Bronchial epithelial cell (primary cell): ENCODE data around the gene JKAMP. TPM values are rescaled to one million over a fixed set of nuclear protein-coding genes. Genes with fewer than 3 reads are reported as not detected.

Experiments used
- DNase-seq: peaks from one replicate; pipeline ENCODE4 v3.0.0-alpha.2; 2010; ENCODE audit warnings: low read depth
- FAIRE-seq: peaks from 2 replicates; lab custom pipeline; 2011; peaks lifted over from hg19 to GRCh38; lab: Jason Lieb, UNC
- H3K27me3 ChIP-seq: 2 replicates; pipeline ENCODE4 v1.5.1; 2011; ENCODE audit warnings: low read length; ENCODE audit not compliant: control insufficient read depth, insufficient read depth
- H3K36me3 ChIP-seq: 2 replicates; pipeline ENCODE4 v1.5.1; 2011; ENCODE audit warnings: low read length; ENCODE audit not compliant: control insufficient read depth, insufficient read depth
- H3K4me3 ChIP-seq: 2 replicates; pipeline ENCODE4 v1.5.1; 2011; ENCODE audit warnings: mild to moderate bottlenecking, low read depth, low read length, control low read depth
- total RNA-seq: library from RNA; depleted of rRNA; stranded (reverse); fragments of >200 nt; gene quantifications from 2 replicates; pipeline ENCODE4 v1.2.1, GENCODE V29; 2014
- TF ChIP-seq, protein P1 (sequence below): IDR thresholded peaks from 2 replicates; pipeline ENCODE4 v1.5.1; 2011; ENCODE audit warnings: mild to moderate bottlenecking, moderate library complexity, low read length, control low read depth, inconsistent platforms; ENCODE audit not compliant: insufficient read depth, severe bottlenecking

Gene JKAMP
- total RNA-seq, 1 donor from 2014 or later, result 35.3 TPM

DNA sequence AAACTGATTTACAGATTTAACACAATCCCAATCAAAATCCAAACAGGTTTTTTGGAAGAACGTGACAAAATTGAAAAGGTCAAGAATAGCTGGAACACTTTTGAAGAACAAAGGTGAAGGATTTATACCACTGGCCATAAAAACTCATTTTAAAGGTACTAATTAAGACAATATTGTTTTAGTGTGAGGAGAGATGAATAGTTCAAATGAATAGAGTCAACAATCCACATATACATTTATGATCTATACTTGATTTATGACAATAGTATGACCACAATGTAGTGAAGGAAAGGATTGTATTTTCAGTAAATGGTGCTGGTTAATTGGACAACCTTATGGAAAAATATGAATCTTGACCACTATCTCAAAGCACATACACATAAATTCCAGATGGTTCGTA lies 63.0 kb downstream of the JKAMP start:
- no peak for FAIRE-seq
- no peak for DNase-seq
- TF ChIP-seq, protein P1, sequence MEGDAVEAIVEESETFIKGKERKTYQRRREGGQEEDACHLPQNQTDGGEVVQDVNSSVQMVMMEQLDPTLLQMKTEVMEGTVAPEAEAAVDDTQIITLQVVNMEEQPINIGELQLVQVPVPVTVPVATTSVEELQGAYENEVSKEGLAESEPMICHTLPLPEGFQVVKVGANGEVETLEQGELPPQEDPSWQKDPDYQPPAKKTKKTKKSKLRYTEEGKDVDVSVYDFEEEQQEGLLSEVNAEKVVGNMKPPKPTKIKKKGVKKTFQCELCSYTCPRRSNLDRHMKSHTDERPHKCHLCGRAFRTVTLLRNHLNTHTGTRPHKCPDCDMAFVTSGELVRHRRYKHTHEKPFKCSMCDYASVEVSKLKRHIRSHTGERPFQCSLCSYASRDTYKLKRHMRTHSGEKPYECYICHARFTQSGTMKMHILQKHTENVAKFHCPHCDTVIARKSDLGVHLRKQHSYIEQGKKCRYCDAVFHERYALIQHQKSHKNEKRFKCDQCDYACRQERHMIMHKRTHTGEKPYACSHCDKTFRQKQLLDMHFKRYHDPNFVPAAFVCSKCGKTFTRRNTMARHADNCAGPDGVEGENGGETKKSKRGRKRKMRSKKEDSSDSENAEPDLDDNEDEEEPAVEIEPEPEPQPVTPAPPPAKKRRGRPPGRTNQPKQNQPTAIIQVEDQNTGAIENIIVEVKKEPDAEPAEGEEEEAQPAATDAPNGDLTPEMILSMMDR, result no peak
- peaks cover 1% of the 10 kb centered on the region for H3K27me3 ChIP-seq
- H3K4me3 ChIP-seq, result no peak overlapping the region
- no peaks in the 10 kb centered on the region for H3K36me3 ChIP-seq

Other genes starting within 250 kb of the JKAMP start
- 0.26 and 0.64 TPM in 2 replicates for gene GPR135, start 19.1 kb upstream of the JKAMP start, total RNA-seq
- gene L3HYPDH, start 109 bp upstream of the JKAMP start, total RNA-seq, result 12.2 and 17.1 TPM in 2 replicates
- not detected in 2 replicates for gene CCDC175, start 92.3 kb downstream of the JKAMP start, total RNA-seq